ENCODE results near the gene PMF1.

- no peak for TF ChIP-seq POLR2A (IDR thresholded peaks at IDR 0.05)
- TF ChIP-seq, protein P1, sequence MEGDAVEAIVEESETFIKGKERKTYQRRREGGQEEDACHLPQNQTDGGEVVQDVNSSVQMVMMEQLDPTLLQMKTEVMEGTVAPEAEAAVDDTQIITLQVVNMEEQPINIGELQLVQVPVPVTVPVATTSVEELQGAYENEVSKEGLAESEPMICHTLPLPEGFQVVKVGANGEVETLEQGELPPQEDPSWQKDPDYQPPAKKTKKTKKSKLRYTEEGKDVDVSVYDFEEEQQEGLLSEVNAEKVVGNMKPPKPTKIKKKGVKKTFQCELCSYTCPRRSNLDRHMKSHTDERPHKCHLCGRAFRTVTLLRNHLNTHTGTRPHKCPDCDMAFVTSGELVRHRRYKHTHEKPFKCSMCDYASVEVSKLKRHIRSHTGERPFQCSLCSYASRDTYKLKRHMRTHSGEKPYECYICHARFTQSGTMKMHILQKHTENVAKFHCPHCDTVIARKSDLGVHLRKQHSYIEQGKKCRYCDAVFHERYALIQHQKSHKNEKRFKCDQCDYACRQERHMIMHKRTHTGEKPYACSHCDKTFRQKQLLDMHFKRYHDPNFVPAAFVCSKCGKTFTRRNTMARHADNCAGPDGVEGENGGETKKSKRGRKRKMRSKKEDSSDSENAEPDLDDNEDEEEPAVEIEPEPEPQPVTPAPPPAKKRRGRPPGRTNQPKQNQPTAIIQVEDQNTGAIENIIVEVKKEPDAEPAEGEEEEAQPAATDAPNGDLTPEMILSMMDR (IDR thresholded peaks at IDR 0.05), result no peak
Observed at GRCh38 chr1:156257711-156258110, 44.9 kb downstream of the PMF1 start.
